ENCODE data around the gene RHBDF1. TPM values are rescaled to one million over a fixed set of nuclear protein-coding genes. Genes with fewer than 3 reads are reported as not detected.

The RHBDF1 gene
- total and polyA plus RNA-seq, 2 donors from 2014 or later = 12.0 to 33.1 TPM

- FAIRE-seq (no peak), DNase-seq (no peak)
- Histone ChIP-seq H3K9ac (ENCODE audit: low read length in 3 of 3) (no peak overlapping the region), H3K4me3 (ENCODE audit: low read length in 3 of 3) (no peak overlapping the region), H3K36me3 (ENCODE audit: control insufficient read depth in 2 of 3, insufficient read depth in 3 of 3, low read length in 3 of 3) (peaks cover 0 to 12% (median 0%) of the 10 kb centered on the region in 3 donors), H3K27me3 (ENCODE audit: control insufficient read depth, insufficient read depth, low read length) (no peaks in the 10 kb centered on the region), H3K27ac (ENCODE audit: low read depth in 2 of 2, low read length in 2 of 2) (no peak overlapping the region), H3K9me3 (ENCODE audit: control insufficient read depth in 2 of 3, insufficient read depth in 1 of 3, low read length in 3 of 3) (no peaks in the 10 kb centered on the region), H3K4me1 (ENCODE audit: control insufficient read depth in 2 of 3, insufficient read depth in 2 of 3, low read depth in 1 of 3, low read length in 3 of 3) (no peaks in the 10 kb centered on the region)
- no peak for TF ChIP-seq CTCF (IDR thresholded peaks at IDR 0.05; ENCODE audit: borderline replicate concordance, extremely low read depth, insufficient read depth)
- intact Hi-C loops (cut with DNase I) = no loop called here
Measured at GRCh38 chr16:119835-120491, 47.5 kb upstream of the RHBDF1 start.

- Histone ChIP-seq H3K27ac (ENCODE audit: low read depth in 2 of 2, low read length in 2 of 2) (no peak overlapping the region), H3K27me3 (ENCODE audit: control insufficient read depth, insufficient read depth, low read length) (no peaks in the 10 kb centered on the region), H3K4me3 (ENCODE audit: low read length in 3 of 3) (no peak overlapping the region), H3K9ac (ENCODE audit: low read length in 3 of 3) (no peak overlapping the region), H3K4me1 (ENCODE audit: control insufficient read depth in 2 of 3, insufficient read depth in 2 of 3, low read depth in 1 of 3, low read length in 3 of 3) (no peaks in the 10 kb centered on the region), H3K9me3 (ENCODE audit: control insufficient read depth in 2 of 3, insufficient read depth in 1 of 3, low read length in 3 of 3) (no peaks in the 10 kb centered on the region), H3K36me3 (ENCODE audit: control insufficient read depth in 2 of 3, insufficient read depth in 3 of 3, low read length in 3 of 3) (peaks cover 0 to 8% (median 0%) of the 10 kb centered on the region in 3 donors)
- no peak for TF ChIP-seq CTCF (IDR thresholded peaks at IDR 0.05; ENCODE audit: borderline replicate concordance, extremely low read depth, insufficient read depth)
- no peak for FAIRE-seq
- DNase-seq = no peak
- intact Hi-C loops (cut with DNase I) = no loop called here
Measured at GRCh38 chr16:119295-119694, 46.9 kb upstream of the RHBDF1 start.

GRCh38 chr16:118857-119256, 46.4 kb upstream of the RHBDF1 start:
- FAIRE-seq (no peak), DNase-seq (no peak)
- Histone ChIP-seq H3K36me3 (ENCODE audit: control insufficient read depth in 2 of 3, insufficient read depth in 3 of 3, low read length in 3 of 3) (peaks cover 0 to 11% (median 0%) of the 10 kb centered on the region in 3 donors), H3K9me3 (ENCODE audit: control insufficient read depth in 2 of 3, insufficient read depth in 1 of 3, low read length in 3 of 3) (no peaks in the 10 kb centered on the region), H3K9ac (ENCODE audit: low read length in 3 of 3) (no peak overlapping the region), H3K27ac (ENCODE audit: low read depth in 2 of 2, low read length in 2 of 2) (no peak overlapping the region), H3K4me3 (ENCODE audit: low read length in 3 of 3) (no peak overlapping the region), H3K27me3 (ENCODE audit: control insufficient read depth, insufficient read depth, low read length) (no peaks in the 10 kb centered on the region), H3K4me1 (ENCODE audit: control insufficient read depth in 2 of 3, insufficient read depth in 2 of 3, low read depth in 1 of 3, low read length in 3 of 3) (no peaks in the 10 kb centered on the region)
- TF ChIP-seq CTCF (IDR thresholded peaks at IDR 0.05; ENCODE audit: borderline replicate concordance, extremely low read depth, insufficient read depth) = no peak
- intact Hi-C loops (cut with DNase I) = no loop called here

Data from kidney (tissue), 14 donors.